HL-60 (cell line): Measurements from ENCODE around the gene KIDINS220.

ENCODE experiments used
- POLR2AphosphoS5 ChIP-seq: IDR thresholded peaks from 2 replicates; pipeline ENCODE4 v1.6.1; 2012; ENCODE audit warnings: low read depth
- REST ChIP-seq: IDR thresholded peaks from 2 replicates; pipeline ENCODE4 v1.6.1; 2012; ENCODE audit warnings: low read depth; ENCODE audit not compliant: insufficient replicate concordance

GRCh38 chr2:8861797-8862196 is 24.4 kb upstream of the KIDINS220 start:
- TF ChIP-seq POLR2AphosphoS5 (no peak), REST (no peak)
